MM.1S (cell line): ENCODE measurements around the gene SYNDIG1.

ENCODE experiments used
- CTCF ChIP-seq: fragments of 300-600 bp; sonication (generic); IDR thresholded peaks from 2 replicates; pipeline ENCODE4 v1.5.1; 2016; ENCODE audit warnings: antibody characterized with exemption, low read length, mixed read lengths
- EZH2 ChIP-seq: fragments of 300-600 bp; sonication (generic); optimal IDR thresholded peaks from 2 replicates; pipeline ENCODE3; 2017; ENCODE audit warnings: low read depth, mild to moderate bottlenecking, antibody characterized with exemption, low read length, mixed read lengths
- EZH2phosphoT487 ChIP-seq: fragments of 300-600 bp; sonication (generic); IDR thresholded peaks from 2 replicates; pipeline ENCODE4 v1.6.1; 2018; ENCODE audit warnings: antibody characterized with exemption, low read length

- no peak for TF ChIP-seq CTCF
- no peak for TF ChIP-seq EZH2phosphoT487
- TF ChIP-seq EZH2: no peak
Measured at GRCh38 chr20:24575811-24576210, 106.4 kb downstream of the SYNDIG1 start.
